Right atrium auricular region (tissue), 2 donors: Measurements from ENCODE around the gene ZBTB7A. TPM values are rescaled to one million over a fixed set of nuclear protein-coding genes. Genes with fewer than 3 reads are reported as not detected.

Experiments used
- DNase-seq: peaks from one replicate; pipeline ENCODE4 v3.0.0-alpha.2; 2019; ENCODE audit warnings: low spot score
- H3K27ac ChIP-seq, 2 donors: fragments of 200-600 bp; sonication (generic); 1 replicate in 1 of 2; 2 replicates in 1 of 2; pipeline ENCODE4 v1.5.1; 2016 to 2019
- H3K27me3 ChIP-seq, 2 donors: fragments of 200-600 bp; sonication (generic); one replicate each; pipeline versions ENCODE4 v1.5.1 to v1.6.0; 2017 to 2019
- H3K36me3 ChIP-seq: fragments of 200-600 bp; sonication (generic); one replicate; pipeline ENCODE4 v1.5.1; 2016
- H3K4me1 ChIP-seq, 2 donors: fragments of 200-600 bp; sonication (generic); one replicate each; pipeline versions ENCODE4 v1.5.1 to v1.6.0; 2017 to 2019
- H3K4me3 ChIP-seq, 2 donors: fragments of 200-600 bp; sonication (generic); 1 replicate in 1 of 2; 2 replicates in 1 of 2; pipeline ENCODE4 v1.5.1; 2017 to 2019; ENCODE audit warnings: mild to moderate bottlenecking in 1 of 2, moderate library complexity in 1 of 2
- H3K9me3 ChIP-seq, 2 donors: fragments of 200-600 bp; sonication (generic); one replicate each; pipeline ENCODE4 v1.5.1; 2019
- total RNA-seq, 2 donors: library from RNA; depleted of rRNA; stranded (reverse); fragments of >200 nt; gene quantifications; one replicate each; pipeline ENCODE4 v1.1.0, GENCODE V29; 2016
- TF ChIP-seq, protein P1 (sequence below), 2 donors: fragments of 200-600 bp; sonication (generic); IDR thresholded peaks; one replicate each; pipeline ENCODE4 v1.5.1; 2019; ENCODE audit warnings: antibody characterized with exemption in 2 of 2

ZBTB7A gene
- total RNA-seq, 2 donors from 2014 or later: 33.8 to 50.0 TPM

DNA sequence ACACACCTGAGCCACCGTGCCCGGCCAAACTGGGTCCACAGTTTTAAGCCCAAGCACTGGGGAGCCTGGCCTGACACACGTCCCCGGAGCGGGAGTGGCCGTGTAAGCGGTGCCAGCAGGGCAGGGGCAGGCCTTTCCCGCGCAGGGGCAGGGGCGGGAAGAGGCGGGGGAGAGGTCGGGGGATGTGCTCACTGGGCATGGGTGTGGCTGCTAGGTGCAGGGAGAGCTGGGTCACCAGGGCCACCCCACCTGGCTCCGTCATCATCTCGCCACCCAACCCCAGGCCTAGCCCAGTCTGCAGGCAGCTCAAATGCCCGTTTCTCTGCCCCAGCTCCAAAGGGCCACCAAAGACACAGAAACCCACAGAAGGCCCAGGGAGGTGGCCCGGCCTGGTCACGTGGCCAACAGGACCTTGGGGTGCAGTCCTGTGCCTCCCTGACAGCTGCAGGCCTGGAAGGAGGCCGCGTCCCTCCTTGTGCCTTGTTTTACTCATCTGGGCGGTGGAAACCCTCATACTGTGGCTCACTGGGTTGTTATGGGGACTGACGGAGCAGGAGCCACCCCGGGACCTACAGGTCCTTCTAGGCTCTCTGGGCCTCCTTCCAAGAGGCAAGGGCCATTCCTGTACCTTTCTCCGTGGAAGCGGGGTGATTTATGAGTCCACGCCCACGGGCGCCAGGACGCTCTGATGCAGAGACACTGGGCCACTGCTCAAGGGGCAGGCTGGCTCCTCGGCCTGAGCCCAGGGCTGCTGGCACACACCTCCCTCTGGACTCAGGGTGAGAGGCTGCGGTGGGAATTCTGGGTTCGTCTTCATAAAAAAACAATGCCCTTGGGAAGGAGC, 29.6 kb upstream of the ZBTB7A start:
- no peak overlapping the region for H3K4me3 ChIP-seq
- peaks cover 44% of the 10 kb centered on the region for H3K36me3 ChIP-seq

DNA sequence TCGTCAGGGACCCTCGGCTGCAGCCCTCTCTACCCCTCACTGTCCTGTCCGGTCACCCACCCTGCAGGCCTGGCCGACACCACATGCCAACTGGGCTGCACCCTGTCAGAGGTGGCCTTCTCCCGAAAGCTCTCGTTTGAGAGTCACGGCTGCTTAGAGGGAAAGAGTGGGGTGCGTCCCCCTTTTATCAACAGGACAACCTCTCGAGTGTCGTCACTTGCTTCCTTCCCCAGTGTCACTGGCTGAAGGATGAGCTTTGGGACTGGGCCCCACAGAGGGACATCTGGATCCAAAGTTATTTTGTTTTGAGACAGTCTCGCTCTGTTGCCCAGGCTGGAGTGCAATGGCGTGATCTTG, 28.8 kb upstream of the ZBTB7A start:
- H3K27me3 ChIP-seq: no peaks in the 10 kb centered on the region
- no peaks in the 10 kb centered on the region for H3K9me3 ChIP-seq
- peaks cover 38% of the 10 kb centered on the region for H3K36me3 ChIP-seq
- H3K4me3 ChIP-seq: no peak overlapping the region
- peaks cover 0 to 25% of the 10 kb centered on the region in 2 donors for H3K4me1 ChIP-seq
- TF ChIP-seq, protein P1, sequence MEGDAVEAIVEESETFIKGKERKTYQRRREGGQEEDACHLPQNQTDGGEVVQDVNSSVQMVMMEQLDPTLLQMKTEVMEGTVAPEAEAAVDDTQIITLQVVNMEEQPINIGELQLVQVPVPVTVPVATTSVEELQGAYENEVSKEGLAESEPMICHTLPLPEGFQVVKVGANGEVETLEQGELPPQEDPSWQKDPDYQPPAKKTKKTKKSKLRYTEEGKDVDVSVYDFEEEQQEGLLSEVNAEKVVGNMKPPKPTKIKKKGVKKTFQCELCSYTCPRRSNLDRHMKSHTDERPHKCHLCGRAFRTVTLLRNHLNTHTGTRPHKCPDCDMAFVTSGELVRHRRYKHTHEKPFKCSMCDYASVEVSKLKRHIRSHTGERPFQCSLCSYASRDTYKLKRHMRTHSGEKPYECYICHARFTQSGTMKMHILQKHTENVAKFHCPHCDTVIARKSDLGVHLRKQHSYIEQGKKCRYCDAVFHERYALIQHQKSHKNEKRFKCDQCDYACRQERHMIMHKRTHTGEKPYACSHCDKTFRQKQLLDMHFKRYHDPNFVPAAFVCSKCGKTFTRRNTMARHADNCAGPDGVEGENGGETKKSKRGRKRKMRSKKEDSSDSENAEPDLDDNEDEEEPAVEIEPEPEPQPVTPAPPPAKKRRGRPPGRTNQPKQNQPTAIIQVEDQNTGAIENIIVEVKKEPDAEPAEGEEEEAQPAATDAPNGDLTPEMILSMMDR (IDR thresholded peaks at IDR 0.05): no peak
- DNase-seq: no peak
- no peak overlapping the region for H3K27ac ChIP-seq

More for the DNA sequence above, 29.6 kb upstream of the ZBTB7A start:
- Histone ChIP-seq H3K27me3 (no peaks in the 10 kb centered on the region), H3K9me3 (no peaks in the 10 kb centered on the region), H3K27ac (no peak overlapping the region), H3K4me1 (peaks cover 0 to 25% of the 10 kb centered on the region in 2 donors)
- DNase-seq: no peak
- TF ChIP-seq, protein P1 (IDR thresholded peaks at IDR 0.05): no peak

DNA sequence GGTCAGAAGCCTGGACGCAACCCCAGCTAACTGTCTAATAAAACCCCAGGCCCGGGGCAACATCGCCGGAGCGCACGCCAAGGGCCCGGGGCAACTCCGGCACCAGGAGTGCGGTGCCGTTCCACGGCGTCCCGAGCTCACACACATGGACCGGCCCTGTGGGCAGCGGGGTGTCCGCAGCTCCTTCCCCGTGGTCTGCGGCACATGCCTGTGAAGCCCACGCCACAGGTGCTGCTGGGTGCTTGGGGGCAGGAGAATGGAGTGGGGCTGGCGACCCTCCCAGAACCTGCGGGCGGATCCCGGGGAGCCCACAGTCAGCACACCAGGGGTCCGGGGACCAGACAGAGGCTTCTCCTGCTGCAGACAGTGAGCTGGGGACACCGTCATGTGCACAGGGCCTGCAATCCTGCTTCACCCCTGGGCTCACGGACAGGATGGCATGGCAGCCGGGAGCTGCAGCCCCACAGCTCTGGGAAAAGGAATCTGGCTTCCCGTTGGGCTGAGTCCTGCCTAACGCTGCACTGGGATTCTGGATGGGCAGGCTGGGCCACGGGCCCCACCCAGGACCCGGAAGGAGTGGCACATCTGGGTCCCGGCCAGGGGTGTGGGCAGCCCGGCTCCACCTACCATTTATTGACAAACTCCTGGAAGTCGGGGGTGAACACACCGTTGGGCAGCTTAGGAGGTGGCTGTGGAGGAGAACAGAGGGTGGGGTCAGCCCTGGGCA, 28.2 kb upstream of the ZBTB7A start:
- Histone ChIP-seq H3K27me3 (no peaks in the 10 kb centered on the region), H3K4me3 (no peak overlapping the region), H3K4me1 (peaks cover 0 to 25% of the 10 kb centered on the region in 2 donors), H3K27ac (no peak overlapping the region), H3K9me3 (no peaks in the 10 kb centered on the region), H3K36me3 (peaks cover 41% of the 10 kb centered on the region)
- no peak for DNase-seq
- TF ChIP-seq, protein P1 (IDR thresholded peaks at IDR 0.05): no peak

DNA sequence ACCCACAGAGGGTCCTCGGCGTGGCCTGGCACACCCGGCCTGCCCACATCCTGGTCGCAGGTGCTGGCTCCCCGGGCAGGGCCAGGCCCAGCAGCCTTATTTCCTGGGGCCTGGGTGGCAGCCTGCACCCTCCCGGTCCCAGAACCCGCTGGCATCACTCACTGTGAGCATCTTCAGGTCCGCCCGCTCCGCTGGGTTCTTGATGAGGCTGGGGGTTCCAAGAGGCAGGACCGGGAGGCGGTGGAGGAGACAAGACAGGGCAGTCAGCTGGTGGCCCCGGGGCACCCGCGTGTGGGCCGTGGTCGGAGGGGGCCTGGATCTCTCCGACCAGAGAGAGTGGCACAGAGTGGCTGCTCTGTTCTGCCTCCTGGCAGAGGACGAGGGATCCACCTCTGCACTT, 27.6 kb upstream of the ZBTB7A start:
- Histone ChIP-seq H3K9me3 (no peaks in the 10 kb centered on the region), H3K4me1 (peaks cover 0 to 25% of the 10 kb centered on the region in 2 donors), H3K36me3 (peaks cover 42% of the 10 kb centered on the region), H3K4me3 (no peak overlapping the region), H3K27me3 (no peaks in the 10 kb centered on the region), H3K27ac (no peak overlapping the region)
- DNase-seq: no peak
- TF ChIP-seq, protein P1 (IDR thresholded peaks at IDR 0.05): no peak

DNA sequence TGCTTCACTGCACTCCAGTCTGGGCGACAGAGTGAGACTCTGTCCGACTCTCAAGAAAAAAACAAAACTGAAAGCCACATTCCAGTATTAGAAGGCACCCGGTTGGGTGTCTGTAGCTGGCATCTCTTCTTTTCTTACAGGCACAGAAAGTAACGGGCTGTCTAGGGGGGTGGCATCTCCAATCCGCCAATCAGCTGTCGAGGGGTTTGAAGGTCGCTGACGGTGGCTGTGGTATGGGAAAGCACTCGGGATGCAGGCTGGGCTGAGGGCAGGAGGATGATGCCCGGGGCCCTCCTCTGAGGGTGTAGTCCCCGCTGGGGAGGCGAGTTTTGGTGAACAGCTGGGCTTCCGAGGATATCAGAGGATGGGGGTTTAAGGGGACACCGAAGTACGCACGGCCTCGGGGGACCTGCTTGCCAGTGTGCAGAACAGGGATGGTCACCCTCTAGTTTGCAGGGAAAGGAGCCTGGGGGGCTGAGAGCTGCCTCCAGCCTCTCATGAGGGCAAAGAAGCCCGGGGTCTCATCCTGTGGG, 27.0 kb upstream of the ZBTB7A start:
- H3K4me3 ChIP-seq: no peak overlapping the region
- H3K36me3 ChIP-seq: peaks cover 37% of the 10 kb centered on the region
- TF ChIP-seq, protein P1 (IDR thresholded peaks at IDR 0.05): no peak
- no peaks in the 10 kb centered on the region for H3K27me3 ChIP-seq
- no peak overlapping the region for H3K27ac ChIP-seq
- DNase-seq: no peak
- peaks cover 0 to 22% of the 10 kb centered on the region in 2 donors for H3K4me1 ChIP-seq
- no peaks in the 10 kb centered on the region for H3K9me3 ChIP-seq
